GM23338 (cell line): ENCODE results near the gene MAPK8IP3. TPM values are rescaled to one million over a fixed set of nuclear protein-coding genes. Genes with fewer than 3 reads are reported as not detected.

Source experiments
- ATAC-seq: fragments of 200-7000 bp; cut with Tn5 transposase; 3 replicates; pipeline ENCODE4 v1.9.1; 2020
- DNase-seq: peaks from one replicate; pipeline ENCODE4 v3.0.0-alpha.2; 2015; ENCODE audit warnings: low spot score
- H2AFZ ChIP-seq: fragments of 200-600 bp; sonication (generic); 2 replicates; pipeline ENCODE4 v1.8.0; 2016; ENCODE audit warnings: antibody characterized with exemption, mild to moderate bottlenecking, moderate library complexity
- H3F3A ChIP-seq: fragments of 200-600 bp; sonication (generic); replicated peaks from 2 replicates; pipeline ENCODE4 v1.8.0; 2017; ENCODE audit warnings: antibody characterized with exemption, mixed run types, low read depth
- H3K27ac ChIP-seq: fragments of 200-600 bp; sonication (generic); 2 replicates; pipeline ENCODE4 v1.6.1; 2016; ENCODE audit warnings: low read depth
- H3K27me3 ChIP-seq: fragments of 200-600 bp; sonication (generic); 2 replicates; pipeline ENCODE4 v1.8.0; 2016; ENCODE audit warnings: mild to moderate bottlenecking, mixed run types, moderate library complexity; ENCODE audit not compliant: insufficient read depth
- H3K36me3 ChIP-seq: fragments of 200-600 bp; sonication (generic); 2 replicates; pipeline ENCODE4 v1.8.0; 2016; ENCODE audit warnings: mild to moderate bottlenecking; ENCODE audit not compliant: insufficient read depth
- H3K4me1 ChIP-seq: fragments of 200-600 bp; sonication (generic); 2 replicates; pipeline ENCODE4 v1.8.0; 2016; ENCODE audit warnings: mild to moderate bottlenecking, moderate library complexity; ENCODE audit not compliant: insufficient read depth
- H3K4me2 ChIP-seq: fragments of 200-600 bp; sonication (generic); 2 replicates; pipeline ENCODE4 v1.7.1; 2017; ENCODE audit warnings: mixed run types
- H3K4me3 ChIP-seq: fragments of 200-600 bp; sonication (generic); 2 replicates; pipeline ENCODE4 v1.6.1; 2016; ENCODE audit warnings: mixed run types
- H3K79me2 ChIP-seq: fragments of 200-600 bp; sonication (generic); replicated peaks from 2 replicates; pipeline ENCODE4 v1.8.0; 2017; ENCODE audit warnings: mild to moderate bottlenecking; ENCODE audit not compliant: insufficient read depth
- H3K9me2 ChIP-seq: fragments of 200-600 bp; sonication (generic); 2 replicates; pipeline ENCODE4 v1.8.0; 2017; ENCODE audit not compliant: insufficient read depth
- H4K20me1 ChIP-seq: fragments of 200-600 bp; sonication (generic); replicated peaks from 2 replicates; pipeline ENCODE4 v1.8.0; 2017; ENCODE audit warnings: mild to moderate bottlenecking; ENCODE audit not compliant: insufficient read depth
- H3K27ac Mint-ChIP-seq: 2 replicates; pipeline ENCODE4 v1.8.0; 2020; ENCODE audit warnings: inconsistent platforms, mild to moderate bottlenecking, moderate library complexity, mixed read lengths
- H3K27me3 Mint-ChIP-seq: 3 replicates; pipeline ENCODE4 v1.8.0; 2022; ENCODE audit warnings: low read depth, mild to moderate bottlenecking, moderate library complexity, mixed read lengths, inconsistent platforms; ENCODE audit not compliant: insufficient read depth, poor library complexity
- H3K36me3 Mint-ChIP-seq: 3 replicates; pipeline ENCODE4 v1.8.0; 2021; ENCODE audit warnings: low read depth, mild to moderate bottlenecking, inconsistent platforms, moderate library complexity, mixed read lengths
- H3K4me1 Mint-ChIP-seq: 3 replicates; pipeline ENCODE4 v1.8.0; 2020; ENCODE audit warnings: mild to moderate bottlenecking, inconsistent platforms, mixed read lengths
- H3K4me3 Mint-ChIP-seq: 3 replicates; pipeline ENCODE4 v1.8.0; 2021; ENCODE audit warnings: moderate library complexity, mild to moderate bottlenecking, inconsistent platforms, mixed read lengths
- H3K9me3 Mint-ChIP-seq: 3 replicates; pipeline ENCODE4 v1.8.0; 2020; ENCODE audit warnings: moderate library complexity, mild to moderate bottlenecking, inconsistent platforms, mixed read lengths
- EZH2 ChIP-seq: fragments of 200-600 bp; sonication (generic); IDR thresholded peaks from one replicate; pipeline ENCODE4 v1.8.0; 2017; ENCODE audit warnings: antibody characterized with exemption, mild to moderate bottlenecking, low read depth; ENCODE audit not compliant: unreplicated experiment
- EZH2phosphoT487 ChIP-seq: fragments of 200-600 bp; sonication (generic); IDR thresholded peaks from one replicate; pipeline ENCODE4 v1.8.1; 2018; ENCODE audit warnings: antibody characterized with exemption; ENCODE audit not compliant: unreplicated experiment
- JUNB ChIP-seq: IDR thresholded peaks from one replicate; pipeline ENCODE4 v1.6.1; 2016; ENCODE audit warnings: antibody characterized with exemption; ENCODE audit not compliant: unreplicated experiment
- NANOG ChIP-seq: IDR thresholded peaks from 2 replicates; pipeline ENCODE4 v1.6.1; 2016; ENCODE audit warnings: antibody characterized with exemption, borderline replicate concordance
- POLR2AphosphoS5 ChIP-seq: IDR thresholded peaks from 2 replicates; pipeline ENCODE4 v1.6.1; 2016; ENCODE audit warnings: antibody characterized with exemption, low read depth
- STAT1 ChIP-seq: IDR thresholded peaks from one replicate; pipeline ENCODE4 v1.6.1; 2016; ENCODE audit warnings: antibody characterized with exemption; ENCODE audit not compliant: unreplicated experiment
- polyA plus RNA-seq: library from polyadenylated mRNA; unstranded; fragments of >200 nt; fragmentation: Nextera tagmentation; extraction: Ambion mirVana; gene quantifications from 2 replicates; pipeline ENCODE4 v1.2.1, GENCODE V29; 2016
- total RNA-seq: library from RNA; depleted of rRNA; stranded (reverse); fragments of >200 nt; shearing (Covaris generic); gene quantifications from 2 replicates; pipeline ENCODE4 v1.2.3, GENCODE V29; 2014
- TF ChIP-seq, protein P1 (sequence below): fragments of 250-450 bp; sonication (Bioruptor Pico); IDR thresholded peaks from 2 replicates; pipeline ENCODE4 v1.5.0; 2020; ENCODE audit warnings: mild to moderate bottlenecking, moderate library complexity
- TF ChIP-seq, protein P2 (sequence below): IDR thresholded peaks from one replicate; pipeline ENCODE4 v1.6.1; 2018; ENCODE audit warnings: antibody characterized with exemption; ENCODE audit not compliant: unreplicated experiment
- TF ChIP-seq, protein P3 (sequence below), 2 experiments: fragments of 200-600 bp in 1 of 2; sonication (generic) in 1 of 2; conservative IDR thresholded peaks; 2 replicates each; pipeline versions ENCODE4 v1.5.1 to v1.6.1; 2016 to 2017; ENCODE audit warnings: antibody characterized with exemption in 2 of 2, low read depth in 2 of 2, mild to moderate bottlenecking in 2 of 2, moderate library complexity in 1 of 2

Gene MAPK8IP3
- total and polyA plus RNA-seq, 2 experiments from 2014 or later, result 11.3 to 58.4 TPM

DNA sequence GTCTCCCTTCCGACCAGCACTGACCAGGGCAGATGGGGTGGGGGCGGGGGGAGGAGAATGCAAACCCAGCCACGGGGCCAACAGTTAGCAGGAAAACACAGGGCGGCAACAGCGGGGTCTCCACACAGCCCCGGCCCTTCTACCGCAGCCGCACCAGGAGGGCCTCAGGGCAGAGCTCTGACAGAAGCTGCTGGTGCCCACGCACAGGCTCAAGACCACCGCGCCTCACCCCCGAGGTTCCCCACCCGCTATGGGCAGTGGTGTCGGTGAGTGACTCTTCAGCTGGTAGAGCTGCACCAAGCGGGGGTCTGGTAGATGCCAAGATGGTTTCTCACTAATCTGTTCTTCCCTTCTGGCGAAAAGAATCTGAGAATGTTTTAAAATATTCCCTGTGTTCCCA is 104.5 kb downstream of the MAPK8IP3 start:
- H3K79me2 ChIP-seq, result no peaks in the 10 kb centered on the region; the same call in 1 of the 2 replicates
- no peaks in the 10 kb centered on the region; the same call in 1 of the 2 replicates for H4K20me1 ChIP-seq
- no peaks in the 10 kb centered on the region; the same call in 1 of the 2 replicates for H3F3A ChIP-seq
- H3K36me3 ChIP-seq, result no peaks in the 10 kb centered on the region
- H3K4me1 Mint-ChIP-seq, result no peaks in the 10 kb centered on the region
- H3K9me3 Mint-ChIP-seq, result peaks cover 8% of the 10 kb centered on the region; the same call in 2 of the 3 replicates
- no peak overlapping the region for H3K27ac ChIP-seq
- H3K4me3 ChIP-seq, result no peak overlapping the region
- no peak overlapping the region for H3K4me2 ChIP-seq
- peaks cover 30% of the 10 kb centered on the region for H3K36me3 Mint-ChIP-seq
- DNase-seq (no peak), ATAC-seq (no peak)
- H3K27ac Mint-ChIP-seq, result no peak overlapping the region
- no peaks in the 10 kb centered on the region for H3K9me2 ChIP-seq
- H3K4me3 Mint-ChIP-seq, result no peak overlapping the region
- H3K27me3 ChIP-seq, result no peaks in the 10 kb centered on the region
- no peak overlapping the region for H2AFZ ChIP-seq
- no peaks in the 10 kb centered on the region for H3K4me1 ChIP-seq
- TF ChIP-seq JUNB, result no peak
- TF ChIP-seq, protein P1, sequence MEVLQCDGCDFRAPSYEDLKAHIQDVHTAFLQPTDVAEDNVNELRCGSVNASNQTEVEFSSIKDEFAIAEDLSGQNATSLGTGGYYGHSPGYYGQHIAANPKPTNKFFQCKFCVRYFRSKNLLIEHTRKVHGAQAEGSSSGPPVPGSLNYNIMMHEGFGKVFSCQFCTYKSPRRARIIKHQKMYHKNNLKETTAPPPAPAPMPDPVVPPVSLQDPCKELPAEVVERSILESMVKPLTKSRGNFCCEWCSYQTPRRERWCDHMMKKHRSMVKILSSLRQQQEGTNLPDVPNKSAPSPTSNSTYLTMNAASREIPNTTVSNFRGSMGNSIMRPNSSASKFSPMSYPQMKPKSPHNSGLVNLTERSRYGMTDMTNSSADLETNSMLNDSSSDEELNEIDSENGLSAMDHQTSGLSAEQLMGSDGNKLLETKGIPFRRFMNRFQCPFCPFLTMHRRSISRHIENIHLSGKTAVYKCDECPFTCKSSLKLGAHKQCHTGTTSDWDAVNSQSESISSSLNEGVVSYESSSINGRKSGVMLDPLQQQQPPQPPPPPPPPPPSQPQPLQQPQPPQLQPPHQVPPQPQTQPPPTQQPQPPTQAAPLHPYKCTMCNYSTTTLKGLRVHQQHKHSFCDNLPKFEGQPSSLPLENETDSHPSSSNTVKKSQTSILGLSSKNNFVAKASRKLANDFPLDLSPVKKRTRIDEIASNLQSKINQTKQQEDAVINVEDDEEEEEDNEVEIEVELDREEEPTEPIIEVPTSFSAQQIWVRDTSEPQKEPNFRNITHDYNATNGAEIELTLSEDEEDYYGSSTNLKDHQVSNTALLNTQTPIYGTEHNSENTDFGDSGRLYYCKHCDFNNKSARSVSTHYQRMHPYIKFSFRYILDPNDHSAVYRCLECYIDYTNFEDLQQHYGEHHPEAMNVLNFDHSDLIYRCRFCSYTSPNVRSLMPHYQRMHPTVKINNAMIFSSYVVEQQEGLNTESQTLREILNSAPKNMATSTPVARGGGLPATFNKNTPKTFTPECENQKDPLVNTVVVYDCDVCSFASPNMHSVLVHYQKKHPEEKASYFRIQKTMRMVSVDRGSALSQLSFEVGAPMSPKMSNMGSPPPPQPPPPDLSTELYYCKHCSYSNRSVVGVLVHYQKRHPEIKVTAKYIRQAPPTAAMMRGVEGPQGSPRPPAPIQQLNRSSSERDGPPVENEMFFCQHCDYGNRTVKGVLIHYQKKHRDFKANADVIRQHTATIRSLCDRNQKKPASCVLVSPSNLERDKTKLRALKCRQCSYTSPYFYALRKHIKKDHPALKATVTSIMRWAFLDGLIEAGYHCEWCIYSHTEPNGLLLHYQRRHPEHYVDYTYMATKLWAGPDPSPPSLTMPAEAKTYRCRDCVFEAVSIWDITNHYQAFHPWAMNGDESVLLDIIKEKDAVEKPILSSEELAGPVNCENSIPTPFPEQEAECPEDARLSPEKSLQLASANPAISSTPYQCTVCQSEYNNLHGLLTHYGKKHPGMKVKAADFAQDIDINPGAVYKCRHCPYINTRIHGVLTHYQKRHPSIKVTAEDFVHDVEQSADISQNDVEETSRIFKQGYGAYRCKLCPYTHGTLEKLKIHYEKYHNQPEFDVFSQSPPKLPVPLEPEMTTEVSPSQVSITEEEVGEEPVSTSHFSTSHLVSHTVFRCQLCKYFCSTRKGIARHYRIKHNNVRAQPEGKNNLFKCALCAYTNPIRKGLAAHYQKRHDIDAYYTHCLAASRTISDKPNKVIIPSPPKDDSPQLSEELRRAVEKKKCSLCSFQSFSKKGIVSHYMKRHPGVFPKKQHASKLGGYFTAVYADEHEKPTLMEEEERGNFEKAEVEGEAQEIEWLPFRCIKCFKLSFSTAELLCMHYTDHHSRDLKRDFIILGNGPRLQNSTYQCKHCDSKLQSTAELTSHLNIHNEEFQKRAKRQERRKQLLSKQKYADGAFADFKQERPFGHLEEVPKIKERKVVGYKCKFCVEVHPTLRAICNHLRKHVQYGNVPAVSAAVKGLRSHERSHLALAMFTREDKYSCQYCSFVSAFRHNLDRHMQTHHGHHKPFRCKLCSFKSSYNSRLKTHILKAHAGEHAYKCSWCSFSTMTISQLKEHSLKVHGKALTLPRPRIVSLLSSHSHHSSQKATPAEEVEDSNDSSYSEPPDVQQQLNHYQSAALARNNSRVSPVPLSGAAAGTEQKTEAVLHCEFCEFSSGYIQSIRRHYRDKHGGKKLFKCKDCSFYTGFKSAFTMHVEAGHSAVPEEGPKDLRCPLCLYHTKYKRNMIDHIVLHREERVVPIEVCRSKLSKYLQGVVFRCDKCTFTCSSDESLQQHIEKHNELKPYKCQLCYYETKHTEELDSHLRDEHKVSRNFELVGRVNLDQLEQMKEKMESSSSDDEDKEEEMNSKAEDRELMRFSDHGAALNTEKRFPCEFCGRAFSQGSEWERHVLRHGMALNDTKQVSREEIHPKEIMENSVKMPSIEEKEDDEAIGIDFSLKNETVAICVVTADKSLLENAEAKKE (CRISPR knock-in tag), result no peak
- TF ChIP-seq, protein P2, sequence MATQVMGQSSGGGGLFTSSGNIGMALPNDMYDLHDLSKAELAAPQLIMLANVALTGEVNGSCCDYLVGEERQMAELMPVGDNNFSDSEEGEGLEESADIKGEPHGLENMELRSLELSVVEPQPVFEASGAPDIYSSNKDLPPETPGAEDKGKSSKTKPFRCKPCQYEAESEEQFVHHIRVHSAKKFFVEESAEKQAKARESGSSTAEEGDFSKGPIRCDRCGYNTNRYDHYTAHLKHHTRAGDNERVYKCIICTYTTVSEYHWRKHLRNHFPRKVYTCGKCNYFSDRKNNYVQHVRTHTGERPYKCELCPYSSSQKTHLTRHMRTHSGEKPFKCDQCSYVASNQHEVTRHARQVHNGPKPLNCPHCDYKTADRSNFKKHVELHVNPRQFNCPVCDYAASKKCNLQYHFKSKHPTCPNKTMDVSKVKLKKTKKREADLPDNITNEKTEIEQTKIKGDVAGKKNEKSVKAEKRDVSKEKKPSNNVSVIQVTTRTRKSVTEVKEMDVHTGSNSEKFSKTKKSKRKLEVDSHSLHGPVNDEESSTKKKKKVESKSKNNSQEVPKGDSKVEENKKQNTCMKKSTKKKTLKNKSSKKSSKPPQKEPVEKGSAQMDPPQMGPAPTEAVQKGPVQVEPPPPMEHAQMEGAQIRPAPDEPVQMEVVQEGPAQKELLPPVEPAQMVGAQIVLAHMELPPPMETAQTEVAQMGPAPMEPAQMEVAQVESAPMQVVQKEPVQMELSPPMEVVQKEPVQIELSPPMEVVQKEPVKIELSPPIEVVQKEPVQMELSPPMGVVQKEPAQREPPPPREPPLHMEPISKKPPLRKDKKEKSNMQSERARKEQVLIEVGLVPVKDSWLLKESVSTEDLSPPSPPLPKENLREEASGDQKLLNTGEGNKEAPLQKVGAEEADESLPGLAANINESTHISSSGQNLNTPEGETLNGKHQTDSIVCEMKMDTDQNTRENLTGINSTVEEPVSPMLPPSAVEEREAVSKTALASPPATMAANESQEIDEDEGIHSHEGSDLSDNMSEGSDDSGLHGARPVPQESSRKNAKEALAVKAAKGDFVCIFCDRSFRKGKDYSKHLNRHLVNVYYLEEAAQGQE, result no peak
- no peak for TF ChIP-seq POLR2AphosphoS5
- TF ChIP-seq EZH2phosphoT487, result no peak
- TF ChIP-seq NANOG, result no peak
- TF ChIP-seq, protein P3, sequence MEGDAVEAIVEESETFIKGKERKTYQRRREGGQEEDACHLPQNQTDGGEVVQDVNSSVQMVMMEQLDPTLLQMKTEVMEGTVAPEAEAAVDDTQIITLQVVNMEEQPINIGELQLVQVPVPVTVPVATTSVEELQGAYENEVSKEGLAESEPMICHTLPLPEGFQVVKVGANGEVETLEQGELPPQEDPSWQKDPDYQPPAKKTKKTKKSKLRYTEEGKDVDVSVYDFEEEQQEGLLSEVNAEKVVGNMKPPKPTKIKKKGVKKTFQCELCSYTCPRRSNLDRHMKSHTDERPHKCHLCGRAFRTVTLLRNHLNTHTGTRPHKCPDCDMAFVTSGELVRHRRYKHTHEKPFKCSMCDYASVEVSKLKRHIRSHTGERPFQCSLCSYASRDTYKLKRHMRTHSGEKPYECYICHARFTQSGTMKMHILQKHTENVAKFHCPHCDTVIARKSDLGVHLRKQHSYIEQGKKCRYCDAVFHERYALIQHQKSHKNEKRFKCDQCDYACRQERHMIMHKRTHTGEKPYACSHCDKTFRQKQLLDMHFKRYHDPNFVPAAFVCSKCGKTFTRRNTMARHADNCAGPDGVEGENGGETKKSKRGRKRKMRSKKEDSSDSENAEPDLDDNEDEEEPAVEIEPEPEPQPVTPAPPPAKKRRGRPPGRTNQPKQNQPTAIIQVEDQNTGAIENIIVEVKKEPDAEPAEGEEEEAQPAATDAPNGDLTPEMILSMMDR (conservative IDR thresholded peaks at IDR 0.05; ENCODE audit: low read depth in 2 of 2), result no peak
- TF ChIP-seq STAT1, result no peak
- no peak for TF ChIP-seq EZH2
- peaks cover 4% of the 10 kb centered on the region for H3K27me3 Mint-ChIP-seq
